A172 (cell line): ENCODE data around the gene F11. TPM values are rescaled to one million over a fixed set of nuclear protein-coding genes. Genes with fewer than 3 reads are reported as not detected.
"Not testable (repeated sequence)": the region's sequence is repeated elsewhere in the genome, so short reads cannot be mapped to it uniquely, and the experiment has no call there.

ENCODE experiments used
- DNase-seq: peaks from one replicate; pipeline ENCODE4 v3.0.0-alpha.2; 2015; ENCODE audit warnings: low spot score
- total RNA-seq: library from RNA; depleted of rRNA; stranded (reverse); fragments of >200 nt; shearing (Covaris generic); gene quantifications from 2 replicates; pipeline ENCODE4 v1.2.3, GENCODE V29; 2014

F11 gene
- total RNA-seq, 1 experiment from 2014 or later: not detected

DNA sequence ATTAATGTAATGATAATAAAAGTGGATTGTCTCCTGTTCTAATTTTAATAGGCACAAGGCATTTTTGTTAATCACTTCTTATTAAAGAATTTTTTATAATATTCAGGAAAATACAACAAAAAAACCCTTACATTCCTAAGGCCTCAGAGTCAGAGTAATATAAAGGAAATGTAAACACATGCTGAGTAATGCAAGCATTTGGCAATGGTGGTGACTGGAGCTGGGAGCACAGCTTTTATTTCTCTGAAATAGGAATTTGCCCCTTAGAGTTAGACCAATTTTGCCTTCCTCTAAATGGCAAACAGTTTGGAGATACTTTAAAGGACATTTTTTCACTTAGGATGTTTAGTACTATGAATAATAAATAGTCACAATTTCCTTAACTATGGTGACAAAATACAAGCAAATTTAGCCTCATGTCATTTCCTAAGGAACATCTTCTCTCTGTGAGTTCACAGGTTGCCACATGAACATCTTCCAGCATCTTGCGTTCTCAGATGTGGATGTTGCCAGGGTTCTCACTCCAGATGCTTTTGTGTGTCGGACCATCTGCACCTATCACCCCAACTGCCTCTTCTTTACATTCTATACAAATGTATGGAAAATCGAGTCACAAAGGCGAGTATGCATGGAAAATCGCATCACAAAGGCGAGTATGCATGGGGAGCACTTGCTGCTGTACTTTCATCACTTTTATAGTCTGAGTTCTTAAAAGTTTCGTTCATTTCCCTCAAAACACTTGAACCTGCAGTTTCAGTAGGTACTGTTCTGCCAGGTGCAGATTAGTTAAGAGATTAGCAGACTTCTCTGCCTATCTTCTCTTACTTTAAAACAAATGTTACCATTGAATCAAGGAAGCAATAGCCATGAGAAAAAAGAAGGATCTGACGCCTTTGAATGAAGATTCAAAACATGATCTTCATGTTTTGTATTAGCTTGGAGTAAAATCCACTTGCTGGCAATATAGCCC, 15.9 kb upstream of the F11 start:
- DNase-seq: no peak

DNA sequence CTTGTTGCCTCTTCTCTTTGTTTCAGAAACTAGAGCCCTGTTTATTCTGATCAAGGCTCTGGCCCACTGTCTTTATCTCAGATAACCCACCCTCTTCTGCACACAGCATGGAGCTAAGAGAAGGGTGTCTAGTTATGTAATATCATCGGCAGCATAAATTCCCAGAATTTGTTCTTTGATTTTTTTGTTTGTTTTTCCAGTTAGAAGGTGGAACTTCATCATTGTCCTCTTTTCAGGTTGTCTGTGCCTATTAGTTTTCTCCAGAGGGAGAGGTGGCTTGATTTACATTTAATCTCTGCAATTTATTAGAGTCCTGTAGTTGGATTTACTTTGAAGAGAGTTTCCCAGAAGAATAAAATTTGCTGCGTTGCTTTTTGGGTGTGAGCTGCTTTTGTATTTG, 15.2 kb upstream of the F11 start:
- DNase-seq: no peak

DNA sequence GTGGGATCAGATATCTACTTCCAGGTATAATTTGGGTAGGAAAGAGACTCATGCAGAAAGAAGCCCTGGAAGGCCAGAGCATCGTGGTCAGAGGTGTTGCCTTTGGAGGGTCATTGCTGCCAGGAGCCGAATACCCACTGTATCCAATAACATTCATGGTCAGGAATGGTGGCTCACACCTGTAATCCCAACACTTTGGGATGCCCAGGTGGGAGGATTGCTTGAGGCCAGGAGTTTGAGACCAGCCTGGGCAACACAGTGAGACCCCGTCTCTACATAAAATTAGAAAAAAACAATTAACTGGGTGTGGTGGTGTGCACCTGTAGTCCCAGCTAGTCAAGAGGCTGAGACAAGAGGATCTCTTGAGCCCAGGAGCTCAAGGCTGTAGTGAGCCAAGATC, 10.9 kb upstream of the F11 start:
- no peak for DNase-seq

DNA sequence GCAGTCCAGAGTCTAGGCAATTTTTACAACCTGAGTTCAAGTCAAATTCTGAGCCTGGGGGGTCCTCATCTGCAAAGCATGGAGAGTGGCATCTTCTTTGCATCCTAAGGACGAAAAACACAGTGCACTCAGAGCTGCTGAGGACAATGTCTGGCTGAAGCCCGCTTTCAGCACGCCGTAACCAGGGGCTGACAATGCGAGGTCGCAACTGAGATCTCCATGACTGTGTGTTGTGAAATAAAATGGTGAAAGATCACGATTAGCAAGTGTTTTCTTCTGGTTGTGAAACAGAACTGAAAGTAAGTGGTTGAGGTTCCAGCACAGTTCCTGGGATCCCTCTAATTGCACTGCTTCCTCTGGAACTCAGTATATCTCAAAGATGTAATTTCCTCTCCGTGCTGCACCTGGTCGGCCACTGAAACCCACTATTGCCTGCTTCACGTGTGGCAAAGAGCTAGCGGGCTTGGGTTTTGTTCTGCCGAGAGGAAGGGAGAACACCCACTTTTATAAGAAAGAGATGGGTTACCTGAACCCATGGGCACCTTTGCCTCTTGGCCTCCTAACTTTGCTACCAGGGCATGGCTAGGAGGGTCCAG, 7.7 kb upstream of the F11 start:
- DNase-seq: no peak

DNA sequence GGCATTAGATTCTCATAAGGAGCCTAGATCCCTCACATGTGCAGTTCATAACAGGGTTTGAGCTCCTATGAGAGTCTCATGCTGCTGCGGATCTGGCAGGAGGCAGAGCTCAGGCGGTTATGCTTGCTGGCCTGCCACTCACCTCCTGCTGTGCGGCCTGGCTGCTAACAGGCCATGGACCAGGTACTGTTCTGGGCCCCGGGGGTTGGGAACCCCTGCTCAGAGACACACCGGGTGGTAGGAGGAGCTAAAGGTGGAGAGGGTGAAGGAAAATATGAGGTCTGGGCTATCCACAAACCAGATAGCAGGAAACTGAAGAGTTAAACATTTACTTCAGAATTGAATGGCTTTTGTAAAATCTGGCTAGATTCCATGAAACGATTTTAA, 5.9 kb upstream of the F11 start:
- no peak for DNase-seq

DNA sequence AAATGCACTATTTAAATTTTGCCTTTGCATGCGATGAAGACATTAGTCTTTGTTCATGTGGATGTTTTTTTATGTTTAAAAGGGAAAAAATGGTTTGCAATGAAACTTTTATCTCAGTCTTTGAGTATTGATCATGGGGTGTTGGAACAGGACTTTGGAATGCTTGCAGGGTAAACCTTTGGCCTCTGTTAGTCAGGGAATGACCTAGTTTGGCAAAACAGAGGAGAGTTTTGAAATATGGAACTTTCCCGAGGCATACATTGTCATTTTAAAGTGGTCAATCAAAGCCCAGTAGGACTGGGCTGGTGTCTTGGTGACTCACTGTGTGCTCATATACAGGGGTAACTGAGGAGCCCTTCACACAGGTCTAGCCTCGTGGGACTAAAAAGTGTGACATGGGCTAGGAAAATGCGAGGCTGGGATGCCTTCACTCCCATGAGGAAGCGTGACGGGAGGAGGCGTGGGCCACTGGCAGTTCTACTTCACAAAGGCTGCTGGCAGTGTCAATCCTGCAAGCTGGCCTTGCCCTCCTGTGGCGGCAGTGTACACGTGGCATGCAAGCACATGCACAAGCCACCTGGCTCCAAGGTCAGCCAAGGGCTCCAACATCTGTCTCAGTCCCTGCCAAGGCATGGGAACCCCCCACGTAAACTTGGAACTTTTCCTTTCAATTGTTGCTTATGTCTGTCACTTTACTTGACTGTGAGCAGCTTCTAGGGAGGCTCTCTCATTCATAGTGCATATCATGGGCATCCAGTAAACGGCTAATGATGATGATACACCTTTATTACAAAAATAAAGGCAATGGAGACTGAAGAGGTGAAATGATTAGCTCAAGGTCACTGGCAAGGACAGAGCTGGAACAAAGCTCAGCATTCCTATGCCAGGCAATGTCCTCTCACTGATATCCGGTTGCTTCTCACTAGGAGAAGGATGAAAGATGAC, 5.2 kb upstream of the F11 start:
- DNase-seq: no peak

DNA sequence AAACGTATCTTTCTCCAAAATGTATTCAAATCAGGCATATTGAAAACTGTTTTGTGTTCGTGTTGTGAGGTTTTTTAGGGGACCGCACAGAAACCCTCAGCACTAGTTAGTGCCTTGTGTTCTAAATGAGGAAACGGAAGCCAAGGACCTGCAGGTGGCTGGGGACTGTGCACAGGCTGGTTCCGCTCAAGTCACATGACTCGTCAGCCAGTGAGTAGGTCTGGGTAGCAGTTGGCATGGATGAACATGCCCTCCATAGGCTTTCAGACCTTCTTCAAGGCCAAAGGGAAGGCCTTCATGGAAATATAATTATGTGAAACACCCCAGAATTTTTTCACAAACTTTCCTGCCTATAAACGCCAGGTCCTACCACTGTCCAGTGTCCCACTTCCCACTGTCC, 1.3 kb upstream of the F11 start:
- no peak for DNase-seq

DNA sequence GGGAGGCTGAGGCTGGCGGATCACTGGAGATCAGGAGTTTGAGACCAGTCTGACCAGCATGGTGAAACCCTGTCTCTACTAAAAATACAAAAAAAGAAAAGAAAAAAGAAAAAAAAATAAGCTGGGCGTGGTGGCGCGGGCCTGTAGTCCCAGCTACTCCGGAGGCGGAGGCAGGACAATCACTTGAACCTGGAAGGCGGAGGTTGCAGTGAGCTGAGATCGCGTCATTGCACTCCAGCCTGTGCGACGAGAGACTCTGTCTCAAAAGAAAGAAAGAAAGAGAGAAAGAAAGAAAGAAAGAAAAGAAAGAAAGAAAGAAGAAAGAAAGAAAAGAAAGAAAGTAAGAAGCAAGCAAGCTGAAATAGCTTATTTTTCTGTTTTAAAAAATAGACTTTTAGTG, 739 bp upstream of the F11 start:
- DNase-seq: not testable (repeated sequence)

DNA sequence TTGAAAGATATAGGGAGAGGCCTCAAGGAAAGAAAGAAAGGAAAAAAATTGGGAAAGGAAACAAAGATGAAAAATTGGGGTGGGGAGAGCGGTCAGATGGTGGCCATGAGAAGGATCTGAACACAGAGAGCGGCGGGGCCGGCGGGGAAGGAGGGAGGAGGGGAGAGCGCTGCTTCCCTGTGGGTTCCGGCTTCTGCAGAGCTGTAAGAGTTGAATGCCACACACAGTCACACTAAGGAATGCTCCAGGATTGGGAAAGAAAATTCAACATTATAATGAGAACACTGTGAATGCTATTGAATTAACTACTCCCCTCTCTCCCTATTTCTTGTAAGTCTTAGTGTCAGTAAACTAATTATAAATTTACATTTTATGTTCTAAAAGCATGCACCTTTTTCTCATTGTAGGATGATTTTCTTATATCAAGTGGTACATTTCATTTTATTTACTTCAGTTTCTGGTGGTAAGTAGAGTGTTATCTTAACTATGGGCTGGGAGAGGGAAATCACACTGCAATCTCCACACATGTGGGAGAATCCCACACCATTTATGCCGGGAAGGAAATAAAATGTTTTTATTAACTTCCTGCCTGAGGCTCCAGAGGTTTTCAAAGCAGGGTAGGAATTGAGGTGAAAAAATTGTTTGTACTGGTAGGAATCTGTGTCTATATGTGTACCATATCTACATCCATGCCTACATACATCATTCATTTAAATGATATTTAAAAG, 904 bp downstream of the F11 start:
- DNase-seq: no peak

DNA sequence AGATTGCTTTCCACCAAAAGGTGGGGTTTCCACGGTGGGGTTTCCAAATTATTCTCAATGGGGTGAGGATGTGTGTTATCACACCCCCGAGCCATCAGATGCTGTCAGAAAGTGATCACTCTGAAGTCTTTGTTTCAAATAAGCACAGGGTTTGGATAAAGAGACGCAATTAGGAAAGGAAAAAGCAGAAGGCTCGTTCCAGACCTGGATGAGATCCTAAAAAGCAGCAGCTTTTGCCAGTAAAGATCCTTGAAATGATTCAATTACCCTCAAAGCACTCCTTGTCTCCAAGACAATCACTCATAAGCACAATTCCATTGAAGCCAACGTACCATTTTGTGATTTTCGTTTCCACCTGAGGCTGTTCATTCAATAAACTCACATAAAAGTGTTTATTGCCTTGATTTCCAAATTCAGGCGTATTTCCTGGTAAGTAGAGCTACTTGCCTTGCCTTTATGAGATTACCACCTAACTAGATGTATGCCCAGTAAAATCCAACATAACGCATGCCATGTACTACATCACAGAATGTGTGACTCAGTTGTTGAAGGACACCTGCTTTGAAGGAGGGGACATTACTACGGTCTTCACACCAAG, 5.2 kb downstream of the F11 start:
- no peak for DNase-seq

DNA sequence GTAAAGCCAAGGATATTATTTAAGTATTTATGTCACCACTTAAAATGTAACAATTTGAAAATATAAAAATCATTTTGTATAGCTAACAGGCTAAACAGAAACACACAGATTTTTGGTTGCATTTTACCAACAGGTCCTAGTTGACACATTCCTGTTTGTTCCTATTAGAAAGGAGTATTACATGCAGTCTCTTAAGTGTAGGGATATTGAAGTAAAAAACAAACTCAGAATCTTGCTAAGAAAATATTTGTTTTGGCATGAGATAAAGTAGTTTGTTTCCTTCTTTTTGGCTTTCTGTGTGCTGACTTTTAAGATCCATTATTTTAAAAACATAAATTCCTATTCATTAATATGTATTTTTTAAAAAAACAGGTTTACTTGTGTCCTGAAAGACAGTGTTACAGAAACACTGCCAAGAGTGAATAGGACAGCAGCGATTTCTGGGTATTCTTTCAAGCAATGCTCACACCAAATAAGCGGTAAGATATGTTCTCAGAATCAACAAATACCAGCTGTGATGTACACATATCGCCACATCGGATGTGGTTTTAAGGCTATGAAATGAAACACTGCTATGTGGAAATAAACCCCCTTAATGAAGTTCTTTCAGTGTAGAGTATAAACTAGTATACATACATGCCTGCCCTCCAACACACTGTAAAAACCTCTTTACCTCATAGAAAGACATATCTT, 6.9 kb downstream of the F11 start:
- DNase-seq: no peak

DNA sequence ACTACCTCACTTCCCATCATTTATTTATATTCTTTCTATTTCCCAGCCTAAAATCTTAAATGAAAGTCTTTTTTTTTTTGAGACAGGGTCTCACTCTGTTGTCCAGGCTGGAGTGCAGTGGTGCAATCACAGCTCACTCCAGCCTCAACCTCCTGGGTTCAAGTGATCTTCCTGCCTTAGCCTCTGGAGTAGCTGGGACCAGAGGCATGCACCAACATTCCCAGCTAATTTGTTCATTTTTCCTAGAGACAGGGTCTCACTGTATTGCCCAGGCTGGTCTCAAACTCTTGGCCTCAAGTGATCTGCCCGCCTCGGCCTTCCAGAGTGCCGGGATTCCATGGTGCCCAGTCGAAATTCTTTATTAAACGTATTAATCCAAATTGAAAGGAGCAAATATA, 7.4 kb downstream of the F11 start:
- not testable (repeated sequence) for DNase-seq

DNA sequence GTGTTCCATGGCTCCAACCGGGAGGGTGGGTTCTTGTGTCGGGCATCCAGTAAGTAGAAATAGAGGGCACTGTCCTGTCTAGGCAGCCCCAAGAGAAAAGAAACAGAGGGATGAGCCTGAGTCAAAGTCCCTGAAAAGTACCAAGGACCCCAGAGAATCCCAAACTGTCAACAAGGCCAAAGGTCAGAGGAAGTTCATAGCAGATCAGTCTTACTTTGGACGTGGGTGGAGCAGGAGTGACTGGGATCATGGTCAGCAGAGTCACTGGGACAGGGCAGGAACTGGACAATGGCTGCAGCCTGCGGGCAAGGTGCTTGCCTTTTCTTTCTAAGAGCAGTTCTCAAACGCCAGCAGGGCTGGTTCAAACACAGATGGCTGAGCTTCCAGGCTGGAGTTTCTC, 17.3 kb downstream of the F11 start:
- no peak for DNase-seq

DNA sequence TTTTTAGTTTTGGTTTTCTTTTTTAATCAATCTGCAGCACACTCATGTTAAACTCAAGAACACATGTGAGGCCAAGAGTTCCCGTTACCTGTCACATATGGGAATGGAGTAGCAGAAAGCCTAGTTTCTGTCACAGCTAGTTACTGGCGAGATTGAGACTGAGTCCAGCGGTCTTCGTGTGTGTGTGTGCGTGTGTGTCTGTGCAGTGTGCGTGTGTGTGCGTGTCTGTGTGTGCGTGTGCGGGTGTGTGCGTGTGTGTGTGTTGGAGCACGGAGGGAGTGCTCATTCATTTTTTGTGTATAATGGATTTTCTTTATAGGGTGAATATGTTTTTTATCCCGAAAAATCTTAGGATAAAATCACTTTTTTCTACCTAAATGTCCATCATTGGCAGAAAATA, 19.2 kb downstream of the F11 start:
- no peak for DNase-seq

DNA sequence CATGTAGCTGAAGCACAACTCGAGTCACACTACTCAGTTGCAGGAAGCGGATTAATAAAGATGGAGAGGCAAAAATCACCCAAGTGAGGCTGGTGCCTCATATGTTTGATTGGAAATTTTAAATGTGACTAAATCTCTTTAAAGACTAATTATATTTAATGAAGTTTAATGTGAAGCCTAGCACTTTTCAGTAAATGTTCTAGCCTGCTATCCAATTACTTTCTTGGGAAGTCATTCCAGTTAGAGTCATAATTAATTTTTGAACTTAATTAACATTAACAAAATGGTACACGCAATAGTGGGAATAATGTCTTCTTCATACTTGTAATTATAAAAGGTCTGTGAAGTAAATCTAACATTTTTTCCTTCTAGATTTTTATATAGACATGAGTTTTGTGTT, 20.6 kb downstream of the F11 start:
- no peak for DNase-seq

DNA sequence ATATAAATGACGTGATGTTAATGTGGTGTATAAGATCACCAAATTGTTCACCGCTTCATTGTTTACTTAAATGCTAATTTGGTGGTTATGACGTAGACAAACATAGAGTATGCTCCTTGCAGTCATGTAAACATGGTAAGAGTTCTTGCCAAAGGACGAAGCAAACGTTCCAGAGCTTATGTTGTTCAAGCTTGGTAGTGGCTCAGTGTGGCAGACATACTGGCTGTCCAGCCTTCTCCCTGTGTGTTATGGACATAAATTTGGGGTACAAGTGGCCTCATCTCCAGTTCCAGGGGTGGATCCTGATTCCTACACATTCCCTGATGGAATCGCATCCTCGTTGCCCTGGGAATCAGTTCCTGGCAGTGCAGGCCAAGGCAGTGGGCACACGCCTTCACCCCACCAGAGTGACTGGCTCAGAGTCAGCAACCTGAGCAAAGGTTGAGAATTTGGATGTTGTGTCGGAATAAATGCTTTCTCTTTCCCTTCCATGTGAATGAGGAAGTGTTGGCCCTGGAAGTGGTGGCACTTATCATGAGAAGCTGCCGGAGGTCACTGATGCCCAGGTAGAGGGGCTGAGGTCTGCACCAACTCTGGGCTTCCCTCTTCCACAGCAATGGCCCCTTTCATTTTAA, 25.4 kb downstream of the F11 start:
- no peak for DNase-seq

DNA sequence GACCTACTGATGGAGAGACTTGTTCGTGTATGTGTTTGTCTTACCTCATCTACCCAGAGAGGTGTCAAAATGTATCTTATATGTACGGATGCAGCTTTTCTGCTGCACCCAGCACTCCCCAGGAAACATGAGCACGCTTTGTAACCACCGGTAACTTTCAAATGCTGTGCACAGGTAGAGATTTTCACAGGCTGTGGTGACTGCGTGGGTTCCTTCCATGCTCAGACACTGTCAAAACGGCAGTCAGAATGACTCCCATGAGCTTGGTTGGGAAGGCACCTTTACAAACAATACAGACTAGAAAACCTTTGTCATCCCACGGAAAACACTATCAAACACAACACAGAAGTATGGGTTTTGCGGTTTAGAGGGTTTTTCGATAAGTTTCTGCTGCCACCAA, 28.2 kb downstream of the F11 start:
- DNase-seq: no peak

DNA sequence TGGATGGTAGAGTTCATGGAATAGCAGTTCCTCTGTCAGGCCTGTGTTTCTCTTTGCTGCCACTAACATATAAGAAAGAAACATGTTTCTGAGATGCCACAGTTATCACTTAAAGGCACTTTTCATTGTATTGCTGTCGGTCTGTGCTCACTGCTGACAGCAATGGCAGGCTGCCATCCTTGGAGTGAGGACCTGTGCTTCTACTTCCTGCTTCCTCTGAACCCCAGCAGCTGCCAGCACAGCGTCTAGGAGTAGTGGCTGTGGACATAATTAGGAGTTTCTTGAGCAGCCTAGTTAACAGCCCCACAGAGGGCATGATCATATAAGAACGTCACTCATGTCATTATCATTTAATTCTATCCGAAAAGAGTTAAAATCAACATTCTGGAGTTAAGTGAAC, 30.5 kb downstream of the F11 start:
- no peak for DNase-seq

DNA sequence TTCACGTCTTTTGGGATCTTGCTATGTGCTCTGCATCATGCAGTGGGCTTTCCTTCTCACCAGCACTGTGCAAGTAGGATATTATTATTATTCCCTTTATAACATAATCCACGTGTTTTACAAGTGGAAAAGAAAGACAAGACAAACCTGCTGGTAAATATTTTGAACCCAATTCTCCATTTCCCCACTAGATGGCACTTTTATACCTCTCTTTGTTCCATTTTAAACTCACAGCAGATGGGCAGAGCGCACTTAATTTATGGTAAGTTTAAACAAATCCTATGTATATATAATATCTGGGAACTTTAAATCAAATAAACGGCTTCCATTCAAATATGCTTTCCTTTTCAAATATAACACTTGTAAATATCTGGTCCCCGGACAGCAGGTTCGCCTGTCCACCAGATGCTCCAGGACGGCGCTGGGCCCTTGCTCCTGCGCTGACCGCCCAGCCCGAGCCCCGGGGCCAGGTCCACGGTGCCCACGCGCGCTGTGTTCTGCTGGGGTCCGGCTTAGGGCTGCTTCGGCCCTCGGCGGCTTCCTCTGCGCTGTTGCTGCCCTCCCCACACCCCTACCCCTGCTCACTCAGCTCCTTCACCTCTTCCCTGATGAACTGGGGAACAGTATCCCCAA, 31.1 kb downstream of the F11 start:
- peak; percentile 46 for DNase-seq
